ENCODE measurements around the gene MRPL2. TPM values are rescaled to one million over a fixed set of nuclear protein-coding genes. Genes with fewer than 3 reads are reported as not detected.

Gene MRPL2
- total RNA-seq, 4 donors from 2014 or later: 25.2 to 43.6 (median 28.1) TPM

DNA sequence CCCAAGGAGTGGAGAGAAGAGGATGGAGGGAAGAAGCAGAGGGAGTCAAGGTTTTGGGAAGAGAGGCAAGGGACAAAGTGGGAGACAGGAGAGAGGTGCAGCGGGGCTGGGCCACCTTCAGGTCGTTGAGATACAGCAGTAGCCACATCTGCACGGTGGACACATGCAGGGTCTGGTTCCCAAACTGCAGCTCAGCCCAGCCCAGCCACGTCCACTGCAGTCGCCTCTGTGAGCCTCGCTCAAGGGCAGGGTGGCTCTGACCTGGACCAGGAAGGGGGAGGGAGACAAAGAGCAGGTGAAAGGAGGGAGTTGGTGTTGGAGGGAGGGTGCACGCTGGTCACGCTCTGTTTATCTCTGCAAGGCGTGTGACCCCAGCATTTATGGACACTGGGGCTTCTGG lies 20.5 kb downstream of the MRPL2 start:
- TF ChIP-seq, protein P1, sequence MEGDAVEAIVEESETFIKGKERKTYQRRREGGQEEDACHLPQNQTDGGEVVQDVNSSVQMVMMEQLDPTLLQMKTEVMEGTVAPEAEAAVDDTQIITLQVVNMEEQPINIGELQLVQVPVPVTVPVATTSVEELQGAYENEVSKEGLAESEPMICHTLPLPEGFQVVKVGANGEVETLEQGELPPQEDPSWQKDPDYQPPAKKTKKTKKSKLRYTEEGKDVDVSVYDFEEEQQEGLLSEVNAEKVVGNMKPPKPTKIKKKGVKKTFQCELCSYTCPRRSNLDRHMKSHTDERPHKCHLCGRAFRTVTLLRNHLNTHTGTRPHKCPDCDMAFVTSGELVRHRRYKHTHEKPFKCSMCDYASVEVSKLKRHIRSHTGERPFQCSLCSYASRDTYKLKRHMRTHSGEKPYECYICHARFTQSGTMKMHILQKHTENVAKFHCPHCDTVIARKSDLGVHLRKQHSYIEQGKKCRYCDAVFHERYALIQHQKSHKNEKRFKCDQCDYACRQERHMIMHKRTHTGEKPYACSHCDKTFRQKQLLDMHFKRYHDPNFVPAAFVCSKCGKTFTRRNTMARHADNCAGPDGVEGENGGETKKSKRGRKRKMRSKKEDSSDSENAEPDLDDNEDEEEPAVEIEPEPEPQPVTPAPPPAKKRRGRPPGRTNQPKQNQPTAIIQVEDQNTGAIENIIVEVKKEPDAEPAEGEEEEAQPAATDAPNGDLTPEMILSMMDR (IDR thresholded peaks at IDR 0.05): no peak
- TF ChIP-seq POLR2AphosphoS5 (IDR thresholded peaks at IDR 0.05) (no peak), POLR2A (IDR thresholded peaks at IDR 0.05; ENCODE audit: low read depth) (no peak), EP300 (IDR thresholded peaks at IDR 0.05) (no peak)
- Histone ChIP-seq H3K4me1 (peaks cover 9 to 12% (median 10%) of the 10 kb centered on the region in 4 donors), H3K9me3 (no peaks in the 10 kb centered on the region), H3K36me3 (peaks cover 10 to 95% (median 74%) of the 10 kb centered on the region in 4 donors), H3K4me3 (no peak overlapping the region), H3K27me3 (no peaks in the 10 kb centered on the region), H3K27ac (replicated peaks in 1 of 4) (no peak overlapping the region)
- intact Hi-C loops (cut with DNase I): no loop called here
- 76% methylated on average over 9 of the region's 9 CpGs for WGBS
- DNase-seq (ENCODE audit: extremely low spot score): no peak

DNA sequence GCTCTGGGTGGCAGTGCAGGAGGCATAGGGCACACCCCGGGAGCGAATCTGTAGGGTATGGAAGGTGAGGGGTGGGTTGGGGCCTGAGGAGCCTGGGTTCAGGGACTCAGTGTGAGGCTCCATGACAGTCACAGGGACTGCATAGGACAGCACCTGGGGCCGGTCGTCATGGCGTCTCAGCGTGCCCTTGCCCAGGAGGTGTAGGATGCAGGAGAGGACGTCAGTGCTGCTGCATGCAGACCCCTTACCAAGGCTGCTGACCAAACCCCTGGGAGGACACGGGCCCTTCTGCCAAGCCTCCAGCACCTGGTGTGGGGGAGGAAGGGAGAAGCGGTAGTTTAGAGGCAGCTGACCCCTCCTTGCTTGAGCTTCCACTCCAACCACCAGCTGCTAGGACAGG lies 21.5 kb downstream of the MRPL2 start:
- no peaks in the 10 kb centered on the region for H3K9me3 ChIP-seq
- WGBS: 86% methylated on average over 9 of the region's 9 CpGs
- peaks cover 10 to 95% (median 71%) of the 10 kb centered on the region in 4 donors for H3K36me3 ChIP-seq
- no peak for DNase-seq (ENCODE audit: extremely low spot score)
- no peak overlapping the region for H3K4me3 ChIP-seq
- H3K27me3 ChIP-seq: no peaks in the 10 kb centered on the region
- H3K4me1 ChIP-seq: peaks cover 9 to 12% (median 10%) of the 10 kb centered on the region in 4 donors
- no peak overlapping the region for H3K27ac ChIP-seq (replicated peaks in 1 of 4)
- TF ChIP-seq, protein P1 (IDR thresholded peaks at IDR 0.05): no peak
- TF ChIP-seq POLR2A (IDR thresholded peaks at IDR 0.05; ENCODE audit: low read depth) (no peak), POLR2AphosphoS5 (IDR thresholded peaks at IDR 0.05) (no peak), EP300 (IDR thresholded peaks at IDR 0.05) (no peak)
- intact Hi-C loops (cut with DNase I): no loop called here

DNA sequence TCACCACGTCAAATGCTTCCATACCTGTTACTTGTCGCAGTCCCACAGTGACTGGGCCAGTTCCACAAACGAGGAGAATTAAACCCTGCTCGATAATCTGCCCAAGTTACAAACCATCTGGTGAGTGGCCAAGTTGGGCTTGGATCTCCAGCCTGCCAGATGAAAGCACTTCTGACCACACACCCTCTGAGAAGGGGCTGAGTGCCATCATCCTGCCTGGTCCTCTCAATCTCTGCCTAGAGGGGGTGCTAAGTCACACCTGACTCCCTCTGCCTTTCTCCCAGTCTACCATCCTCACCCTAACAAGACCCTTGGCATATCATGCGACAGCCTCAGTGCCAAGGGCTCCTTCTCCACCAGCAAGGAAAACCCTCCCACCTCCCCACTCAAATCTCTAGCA lies 22.0 kb downstream of the MRPL2 start:
- peaks cover 9 to 12% (median 10%) of the 10 kb centered on the region in 4 donors for H3K4me1 ChIP-seq
- H3K4me3 ChIP-seq: no peak overlapping the region
- TF ChIP-seq POLR2AphosphoS5 (IDR thresholded peaks at IDR 0.05) (no peak), POLR2A (IDR thresholded peaks at IDR 0.05; ENCODE audit: low read depth) (no peak), EP300 (IDR thresholded peaks at IDR 0.05) (no peak)
- TF ChIP-seq, protein P1 (IDR thresholded peaks at IDR 0.05): no peak
- H3K27me3 ChIP-seq: no peaks in the 10 kb centered on the region
- no peak for DNase-seq (ENCODE audit: extremely low spot score)
- 87% methylated on average over 5 of the region's 5 CpGs for WGBS
- H3K9me3 ChIP-seq: no peaks in the 10 kb centered on the region
- peaks cover 10 to 95% (median 70%) of the 10 kb centered on the region in 4 donors for H3K36me3 ChIP-seq
- intact Hi-C loops (cut with DNase I): no loop called here
- H3K27ac ChIP-seq (replicated peaks in 1 of 4): no peak overlapping the region

DNA sequence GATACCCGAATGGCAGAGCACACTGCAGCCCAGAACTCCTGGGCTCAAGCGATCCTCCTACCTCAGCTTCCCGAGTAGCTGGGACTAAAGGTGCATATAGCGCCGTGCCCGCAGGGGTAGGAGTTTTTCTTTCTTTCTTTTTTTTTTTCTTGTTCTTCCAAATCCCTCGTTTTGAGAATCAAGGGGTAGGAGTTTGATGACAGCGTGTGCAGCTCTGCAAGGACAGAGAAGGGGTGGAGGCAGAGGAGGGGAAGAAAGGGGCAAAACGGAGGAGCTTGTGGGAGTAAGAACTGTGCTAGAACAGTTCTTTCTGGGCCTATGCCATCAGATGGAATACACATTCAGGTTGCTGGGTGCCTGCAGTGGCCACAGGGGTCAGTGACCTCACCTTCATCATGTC lies 22.5 kb downstream of the MRPL2 start:
- peaks cover 10 to 95% (median 70%) of the 10 kb centered on the region in 4 donors for H3K36me3 ChIP-seq
- intact Hi-C loops (cut with DNase I): no loop called here
- H3K9me3 ChIP-seq: no peaks in the 10 kb centered on the region
- no peak for TF ChIP-seq POLR2A (IDR thresholded peaks at IDR 0.05; ENCODE audit: low read depth)
- TF ChIP-seq POLR2AphosphoS5 (IDR thresholded peaks at IDR 0.05): no peak
- TF ChIP-seq, protein P1 (IDR thresholded peaks at IDR 0.05): no peak
- no peak for TF ChIP-seq EP300 (IDR thresholded peaks at IDR 0.05)
- no peaks in the 10 kb centered on the region for H3K27me3 ChIP-seq
- peaks cover 9 to 12% (median 10%) of the 10 kb centered on the region in 4 donors for H3K4me1 ChIP-seq
- H3K27ac ChIP-seq (replicated peaks in 1 of 4): no peak overlapping the region
- DNase-seq (ENCODE audit: extremely low spot score): no peak
- 91% methylated on average over 9 of the region's 9 CpGs for WGBS
- H3K4me3 ChIP-seq: no peak overlapping the region

Measured in esophagus muscularis mucosa (tissue), 4 donors.